Activated gamma-delta T cell (primary cell): ENCODE measurements around the gene NCK1.

Experiments used
- DNase-seq: peaks from one replicate; lab custom pipeline; 2025; lab: John Stamatoyannopoulos, UW

NCK1 gene

DNA sequence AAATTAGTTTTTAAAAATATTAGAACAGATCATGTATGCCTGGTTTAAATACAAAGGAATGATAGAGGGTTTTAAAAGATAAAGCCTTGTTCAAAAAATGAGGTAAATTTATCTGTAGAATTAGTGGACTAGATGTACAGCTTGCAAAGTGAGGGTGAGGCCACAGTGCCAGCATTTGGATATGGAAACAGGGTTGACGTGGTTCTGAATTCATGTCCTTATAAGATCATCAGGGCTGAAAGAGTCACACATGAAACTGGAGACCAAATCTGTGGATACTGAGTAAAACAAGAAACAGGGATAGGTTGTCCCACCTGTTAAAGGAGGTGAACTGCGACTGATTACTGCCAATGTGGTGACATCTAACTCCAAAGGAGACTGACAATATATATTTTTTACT, 46.3 kb downstream of the NCK1 start:
- no peak for DNase-seq

DNA sequence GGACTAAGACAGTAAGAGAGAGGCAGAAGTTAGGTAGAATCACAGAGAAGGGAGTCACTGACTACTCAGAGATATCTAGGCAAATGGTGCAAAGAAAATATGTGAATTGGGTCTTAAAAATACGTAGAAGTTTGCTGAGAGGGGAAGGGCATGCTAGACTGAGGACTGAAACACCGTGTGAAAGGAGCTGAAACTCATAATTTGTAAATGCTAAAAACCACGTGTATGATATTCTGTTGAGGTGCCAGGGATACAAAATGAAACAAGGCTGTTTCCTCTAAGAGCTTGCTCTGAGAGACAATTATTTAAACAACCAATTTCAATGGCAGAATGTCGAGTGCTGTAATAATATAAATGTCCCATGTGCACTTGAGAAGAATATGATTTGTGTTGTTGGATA, 47.2 kb downstream of the NCK1 start:
- no peak for DNase-seq

DNA sequence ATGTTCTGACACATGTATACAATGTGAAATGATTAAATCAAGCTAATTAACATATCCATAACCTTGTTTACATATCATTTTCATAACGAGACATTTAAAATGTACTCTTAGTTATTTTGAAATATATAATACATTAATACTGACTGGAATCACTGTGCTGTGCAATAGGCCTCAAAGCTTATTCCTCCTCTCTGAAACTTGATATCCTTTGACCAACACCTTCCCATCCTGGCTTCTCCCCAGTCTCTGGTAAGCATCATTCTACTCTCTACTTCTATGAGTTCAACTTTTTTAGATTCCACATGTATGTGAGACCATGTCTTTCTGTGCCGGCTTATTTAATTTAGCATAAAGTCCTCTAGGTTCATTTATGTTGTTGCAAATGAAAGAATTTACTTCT, 48.7 kb downstream of the NCK1 start:
- no peak for DNase-seq

DNA sequence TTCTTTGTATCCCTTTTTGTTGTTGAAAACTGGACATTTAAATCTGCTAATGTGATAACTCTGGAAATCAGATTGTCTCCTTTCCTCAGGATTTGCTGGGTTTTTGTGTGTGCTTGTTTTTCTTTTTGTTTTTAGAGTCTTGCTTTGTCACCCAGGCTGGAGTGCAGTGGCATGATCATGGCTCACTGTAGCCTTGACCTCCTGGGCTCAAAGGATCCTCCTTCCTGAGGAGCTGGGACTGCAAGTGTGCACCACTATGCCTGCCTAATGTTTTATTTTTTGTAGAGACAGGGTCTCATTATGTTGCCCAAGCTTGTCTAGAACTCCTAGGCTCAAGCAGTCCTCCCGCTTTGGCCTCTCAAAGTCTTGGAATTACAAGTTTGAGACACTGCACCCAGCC, 51.2 kb downstream of the NCK1 start:
- no peak for DNase-seq

DNA sequence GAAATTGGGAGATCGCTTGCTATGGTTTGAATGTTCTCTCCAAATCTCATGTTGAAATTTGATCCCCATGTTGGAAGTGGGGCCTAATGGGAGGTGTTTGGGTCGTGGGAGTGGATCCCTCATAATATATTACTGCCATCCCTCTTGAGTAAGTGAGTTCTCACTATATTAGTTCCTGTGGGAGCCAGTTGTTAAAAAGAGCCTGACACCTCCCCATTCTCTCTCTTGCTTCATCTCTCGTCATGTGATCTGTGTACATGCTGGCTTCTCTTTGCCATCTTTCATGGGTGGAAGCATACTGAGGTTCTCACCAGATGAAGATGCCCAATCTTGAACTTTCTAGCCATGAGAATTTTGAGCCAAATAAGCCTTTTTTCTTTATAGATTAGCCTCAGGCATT, 52.7 kb downstream of the NCK1 start:
- DNase-seq, result no peak

DNA sequence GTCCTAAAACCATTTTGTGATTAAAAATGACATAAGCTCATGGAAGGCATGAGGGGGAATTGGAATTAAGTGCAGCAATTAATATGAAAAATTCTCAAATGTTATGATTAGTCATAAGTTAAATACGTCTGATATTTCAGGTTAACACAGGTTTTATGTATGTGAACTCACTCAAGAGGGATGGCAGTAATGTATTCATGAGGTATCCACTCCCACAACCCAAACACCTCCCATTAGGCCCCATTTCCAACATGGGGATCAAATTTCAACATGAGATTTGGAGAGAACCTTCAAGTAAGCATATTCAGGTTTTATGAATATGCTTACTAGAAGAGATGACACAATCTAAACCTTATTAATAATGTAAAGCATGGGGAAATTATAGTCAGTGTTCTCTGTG, 54.2 kb downstream of the NCK1 start:
- no peak for DNase-seq

DNA sequence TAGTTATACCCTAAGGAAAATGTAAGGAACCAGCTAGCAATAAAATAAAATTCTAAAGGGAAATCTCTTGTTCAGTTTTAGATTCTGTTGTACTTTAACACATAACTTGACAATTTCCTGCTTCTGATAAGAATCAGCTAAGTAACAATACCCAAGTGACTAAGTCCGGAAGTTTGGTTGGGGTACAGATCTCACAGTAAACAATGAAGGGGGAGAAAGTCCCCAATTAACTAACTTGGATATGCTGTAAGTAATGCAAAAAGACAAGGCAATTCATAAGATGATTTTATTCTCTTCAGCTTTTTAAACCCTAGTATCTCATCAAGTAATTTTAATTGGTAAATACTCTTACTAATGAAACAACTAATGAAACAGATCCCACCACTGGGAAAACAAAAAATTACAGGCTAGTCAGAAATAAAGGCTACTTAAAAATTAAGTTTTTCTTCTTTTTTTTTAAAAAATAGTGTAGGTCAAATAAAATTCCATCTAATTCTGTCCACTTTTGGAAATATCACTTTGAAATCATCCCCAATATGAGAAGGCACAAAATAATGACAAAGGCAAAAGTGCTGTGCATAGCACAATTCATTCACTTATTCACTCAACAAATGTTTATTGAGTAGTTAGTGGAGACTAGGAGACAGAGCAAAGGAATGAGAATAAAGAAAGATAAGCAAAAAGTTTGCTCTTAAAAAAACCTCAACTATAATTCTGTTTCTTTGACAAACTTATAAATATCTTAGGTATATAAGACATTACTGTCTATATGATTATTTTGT, 58.0 kb downstream of the NCK1 start:
- no peak for DNase-seq

DNA sequence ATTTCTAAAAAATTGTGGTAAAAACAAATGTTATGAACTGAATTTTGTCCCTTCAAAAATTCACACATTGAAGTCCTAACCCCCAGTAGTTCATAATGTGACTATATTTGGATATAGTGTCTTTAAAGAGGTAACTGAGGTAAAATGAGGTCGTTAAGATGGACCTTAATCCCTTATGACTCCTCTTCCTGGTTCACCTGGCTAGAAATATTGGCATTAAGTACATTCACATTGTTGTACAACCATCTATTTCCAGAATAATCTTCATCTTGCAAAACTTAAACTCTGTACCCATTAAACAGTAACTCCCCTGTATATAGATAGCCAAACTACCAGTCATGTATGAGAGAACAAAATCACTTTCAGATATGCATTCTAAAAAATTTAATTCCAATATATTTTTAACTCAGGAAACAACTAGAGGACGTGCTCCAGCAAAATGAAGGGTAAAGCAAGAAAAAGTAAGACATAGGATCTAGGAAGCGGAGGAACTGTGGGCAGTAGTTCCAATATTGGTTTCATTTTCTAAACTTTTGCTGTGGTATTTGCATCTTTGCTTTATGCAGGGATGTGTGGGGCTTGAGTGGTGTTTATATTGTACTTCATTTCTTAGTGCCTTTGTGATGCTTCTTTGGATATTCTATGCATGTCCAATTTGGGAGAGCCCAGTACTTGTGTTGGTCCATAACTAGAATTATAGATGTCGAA, 59.0 kb downstream of the NCK1 start:
- no peak for DNase-seq

- no peak for DNase-seq
Measured at GRCh38 chr3:136925425-136926190, 63.6 kb downstream of the NCK1 start.

DNA sequence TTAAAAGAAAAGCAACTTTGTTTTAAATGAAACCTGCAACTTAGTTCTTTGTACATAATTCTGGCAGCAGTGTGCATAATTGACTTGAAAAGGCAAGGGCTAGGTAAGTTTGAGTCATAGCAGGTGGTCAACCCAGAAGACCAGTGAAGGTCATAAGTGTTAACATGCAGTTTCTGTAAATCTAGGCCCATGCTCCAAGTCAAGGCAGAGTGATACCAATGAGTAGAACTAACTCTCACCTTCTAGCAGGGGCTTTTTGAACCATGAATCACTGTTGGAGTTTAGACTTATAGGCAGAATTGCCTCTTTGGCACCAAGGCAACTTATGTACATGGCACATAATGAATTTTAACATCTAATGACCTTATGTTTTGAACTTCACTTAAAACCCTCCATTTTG, 66.2 kb downstream of the NCK1 start:
- no peak for DNase-seq

DNA sequence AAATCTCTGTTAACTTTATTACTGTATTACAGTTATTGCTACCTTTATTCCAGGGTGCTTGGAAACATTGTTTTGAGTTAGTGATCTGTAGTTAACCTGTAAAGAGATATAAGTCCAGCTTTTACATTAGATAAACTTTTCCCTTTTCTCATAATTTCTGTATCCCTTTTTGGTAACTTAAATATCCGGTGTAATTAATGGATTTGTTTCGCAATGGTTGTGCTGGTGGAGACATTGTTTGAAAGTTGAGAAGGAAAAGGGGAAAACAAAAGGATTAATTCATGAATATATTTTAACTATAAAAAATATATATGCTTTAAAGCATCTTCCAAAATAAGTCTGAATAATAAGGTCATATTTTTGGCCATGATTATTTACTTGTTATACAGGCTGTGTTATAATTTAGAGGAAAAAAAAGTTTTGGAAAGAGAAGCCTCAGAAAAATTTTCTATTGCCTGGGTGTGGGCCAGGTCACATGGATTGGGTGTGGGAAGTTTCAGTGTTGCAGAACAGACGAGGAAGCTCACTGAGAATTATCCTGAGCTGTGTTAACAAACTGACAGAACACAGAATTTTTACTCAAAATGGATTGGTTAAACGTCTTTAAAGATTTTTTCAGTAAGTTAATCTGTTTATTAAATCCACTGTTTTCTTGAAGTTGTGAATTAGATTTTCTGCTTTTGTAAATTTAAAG, 68.1 kb downstream of the NCK1 start:
- DNase-seq, result no peak

- no peak for DNase-seq
Measured at GRCh38 chr3:136931606-136932005, 69.6 kb downstream of the NCK1 start.

GRCh38 chr3:136932523-136932922, 70.5 kb downstream of the NCK1 start:
- no peak for DNase-seq

DNA sequence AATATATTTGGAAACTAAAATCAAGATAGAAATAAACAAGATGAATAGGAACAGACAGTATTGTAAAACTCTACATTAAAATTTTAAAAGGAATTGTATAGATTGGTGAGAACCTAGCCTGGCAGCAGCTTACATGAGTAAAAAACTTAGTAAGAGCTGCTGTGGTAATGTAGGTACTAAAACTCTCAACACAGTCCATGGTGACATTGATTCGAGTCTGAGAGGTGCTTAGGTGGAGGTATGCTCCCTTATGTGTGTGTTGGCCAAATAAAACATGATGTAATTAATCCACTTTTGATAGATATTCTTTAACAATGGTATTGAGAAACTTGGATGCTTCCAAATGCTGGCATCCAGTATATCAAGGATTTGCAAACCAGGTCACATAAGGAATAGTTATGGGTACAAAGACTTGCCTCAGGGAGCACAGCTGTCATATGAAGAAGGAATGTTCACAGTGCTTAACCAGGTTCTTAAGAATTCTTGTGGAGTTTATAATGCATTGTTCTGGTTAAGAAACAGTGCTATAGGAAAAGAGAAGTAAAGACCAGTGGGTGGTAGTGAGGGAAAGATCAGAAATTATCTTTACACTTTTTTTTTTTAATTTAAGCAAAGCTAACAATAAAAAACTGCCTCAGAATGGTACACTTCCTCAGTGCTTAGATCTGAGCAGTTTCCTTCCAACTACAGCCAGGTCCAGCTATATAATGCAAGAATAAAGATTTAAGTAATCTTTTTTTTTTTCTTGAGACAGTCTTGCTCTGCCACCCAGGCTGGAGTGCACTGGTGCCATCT, 71.2 kb downstream of the NCK1 start:
- DNase-seq, result no peak

- no peak for DNase-seq
Measured at GRCh38 chr3:136937175-136937574, 75.2 kb downstream of the NCK1 start.

GRCh38 chr3:136937851-136938250, 75.8 kb downstream of the NCK1 start:
- no peak for DNase-seq

DNA sequence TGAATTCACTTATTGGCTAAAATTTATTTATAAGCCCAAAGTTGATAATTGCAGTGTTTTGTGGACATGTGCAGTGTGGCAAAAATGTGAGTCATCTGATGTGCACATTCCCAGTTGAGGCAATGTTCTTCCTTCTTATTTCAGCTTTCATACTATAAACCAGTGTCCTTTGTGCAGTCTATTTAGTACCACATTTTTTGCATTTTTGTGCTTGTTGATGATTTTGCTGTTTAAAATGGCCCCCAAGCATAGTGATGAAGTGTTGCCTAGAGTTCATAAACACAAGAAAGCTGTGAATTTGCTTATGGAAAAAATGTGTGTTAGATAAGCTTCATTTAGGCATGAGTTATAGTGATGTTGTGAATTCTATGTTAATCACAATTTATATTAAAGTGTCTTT, 76.3 kb downstream of the NCK1 start:
- DNase-seq, result no peak

GRCh38 chr3:136939489-136939888, 77.5 kb downstream of the NCK1 start:
- DNase-seq, result no peak

DNA sequence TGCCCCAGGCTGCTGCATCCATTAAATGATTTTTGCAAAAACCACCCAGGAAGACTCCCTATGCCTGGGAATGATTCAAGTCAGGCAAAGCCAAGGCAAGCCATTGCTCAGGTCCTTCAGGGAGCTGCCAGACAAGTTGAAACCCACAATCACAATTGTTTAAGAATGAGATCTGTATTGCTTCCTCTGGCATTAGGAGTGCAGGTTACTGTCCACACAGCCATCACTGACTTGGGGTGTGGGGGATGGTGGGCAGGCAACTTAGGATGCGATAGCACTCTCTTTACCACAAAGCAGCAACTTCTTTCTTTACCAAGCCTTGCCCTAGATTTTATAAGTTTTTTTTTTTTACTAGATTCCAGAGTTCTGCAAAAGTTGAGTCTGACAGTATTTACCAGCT, 80.8 kb downstream of the NCK1 start:
- DNase-seq, result no peak

- no peak for DNase-seq
Measured at GRCh38 chr3:136943436-136943835, 81.4 kb downstream of the NCK1 start.

DNA sequence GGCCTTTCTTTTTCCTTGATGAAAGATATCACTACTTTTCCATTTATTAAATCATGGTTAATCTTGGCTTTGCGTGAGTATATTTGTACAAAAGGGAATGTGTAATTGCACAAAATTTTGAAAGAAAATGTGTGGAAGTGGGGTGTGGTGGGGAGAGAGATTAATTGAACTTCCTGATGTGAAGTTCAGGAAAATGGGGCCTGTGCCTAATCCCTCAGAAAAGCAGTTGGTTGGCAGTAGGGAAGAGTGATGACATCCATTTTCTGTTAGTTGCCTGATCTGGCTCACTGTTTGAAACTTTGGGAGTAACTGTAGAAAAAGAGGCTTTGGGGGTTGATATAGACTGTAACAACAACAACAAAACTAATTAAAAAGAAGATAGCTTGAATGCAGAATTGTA, 85.0 kb downstream of the NCK1 start:
- no peak for DNase-seq

GRCh38 chr3:136947477-136947876, 85.5 kb downstream of the NCK1 start:
- DNase-seq, result no peak
